Natural killer cell (primary cell): ENCODE data around the gene ZFP37. TPM values are rescaled to one million over a fixed set of nuclear protein-coding genes. Genes with fewer than 3 reads are reported as not detected.

Experiments
- ATAC-seq, 3 donors: fragments of 150-1000 bp in 2 of 3; fragments of 200-7000 bp in 1 of 3; cut with Tn5 transposase; 1 replicate in 1 of 3; 2 replicates in 2 of 3; pipeline ENCODE4 v1.10.0; 2021; ENCODE audit warnings: mild to moderate bottlenecking in 2 of 3, moderate library complexity in 2 of 3
- DNase-seq, 2 donors: peaks; one replicate each; pipeline versions ENCODE4 v3.0.0 to v3.0.0-alpha.2; 2013 to 2021; ENCODE audit warnings: mixed read lengths in 1 of 2
- H3K27ac ChIP-seq: one replicate; pipeline ENCODE4 v1.5.1; 2013; ENCODE audit warnings: mild to moderate bottlenecking, low read length
- H3K27me3 ChIP-seq: one replicate; pipeline ENCODE4 v1.6.1; 2013; ENCODE audit warnings: low read length; ENCODE audit not compliant: control insufficient read depth, insufficient read depth
- H3K36me3 ChIP-seq: one replicate; pipeline ENCODE4 v1.6.1; 2013; ENCODE audit warnings: low read length; ENCODE audit not compliant: control insufficient read depth, insufficient read depth
- H3K4me1 ChIP-seq: one replicate; pipeline ENCODE4 v1.6.1; 2013; ENCODE audit warnings: low read length; ENCODE audit not compliant: control insufficient read depth, insufficient read depth
- H3K4me3 ChIP-seq: one replicate; pipeline ENCODE4 v1.5.1; 2013; ENCODE audit warnings: low read length
- H3K9me3 ChIP-seq: one replicate; pipeline ENCODE4 v1.6.1; 2013; ENCODE audit warnings: low read length; ENCODE audit not compliant: control insufficient read depth, insufficient read depth
- H3K27ac Mint-ChIP-seq, 2 donors: one replicate each; pipeline ENCODE4 v1.8.0; 2022; ENCODE audit warnings: mild to moderate bottlenecking in 2 of 2, mixed read lengths in 2 of 2, moderate library complexity in 1 of 2
- H3K27me3 Mint-ChIP-seq, 2 donors: one replicate each; pipeline ENCODE4 v1.8.0; 2022; ENCODE audit warnings: low read depth in 2 of 2, mixed read lengths in 2 of 2
- H3K36me3 Mint-ChIP-seq: one replicate; pipeline ENCODE4 v1.8.0; 2022; ENCODE audit warnings: mixed read lengths
- H3K4me1 Mint-ChIP-seq, 2 donors: one replicate each; pipeline ENCODE4 v1.8.0; 2022; ENCODE audit warnings: mixed read lengths in 2 of 2
- H3K4me3 Mint-ChIP-seq: one replicate; pipeline ENCODE4 v1.8.0; 2022; ENCODE audit warnings: mild to moderate bottlenecking, moderate library complexity, mixed read lengths
- H3K9me3 Mint-ChIP-seq, 2 donors: one replicate each; pipeline ENCODE4 v1.8.0; 2022; ENCODE audit warnings: mixed read lengths in 2 of 2
- CTCF ChIP-seq: fragments of 200-600 bp; IDR thresholded peaks from one replicate; pipeline ENCODE4 v1.8.0; 2022; ENCODE audit warnings: antibody characterized with exemption
- WGBS: methylation state at CpG from one replicate; pipeline ENCODE4 v1.1.7; 2013; ENCODE audit warnings: missing lambda C conversion rate; ENCODE audit not compliant: insufficient coverage; 5-methylcytosine and 5-hydroxymethylcytosine counted together
- intact Hi-C: fragments of 100-400 bp; cut with micrococcal nuclease; formaldehyde crosslinking; loops from one replicate; pipeline ENCODE4 v1.14.2; 2022
- total RNA-seq, 4 donors: library from RNA; stranded (reverse); fragments of 120-200 nt in 1 of 4; gene quantifications; one replicate each; pipeline versions ENCODE4 v1.2.3 to v1.2.4, GENCODE V29; 2013 to 2022

The ZFP37 gene
- total RNA-seq, 3 donors from 2014 or later (not counting 1 experiment from before 2014, with no cell fraction given): 0.89 to 1.7 (median 1.3) TPM

- Mint-ChIP-seq H3K9me3 (peaks cover 22 to 37% of the 10 kb centered on the region in 2 donors), H3K4me3 (no peak overlapping the region), H3K36me3 (peaks cover 68% of the 10 kb centered on the region), H3K4me1 (no peaks in the 10 kb centered on the region), H3K27me3 (no peaks in the 10 kb centered on the region), H3K27ac (no peak overlapping the region)
- 94% methylated on average over 1 of the region's 4 CpGs for WGBS
- Histone ChIP-seq H3K9me3 (peaks cover 28% of the 10 kb centered on the region), H3K27me3 (no peaks in the 10 kb centered on the region), H3K4me1 (no peaks in the 10 kb centered on the region), H3K4me3 (no peak overlapping the region), H3K27ac (no peak overlapping the region), H3K36me3 (peaks cover 22% of the 10 kb centered on the region)
- DNase-seq (no peak), ATAC-seq (no peak)
- intact Hi-C loops: no loop called here
- no peak for TF ChIP-seq CTCF
Measured at GRCh38 chr9:113042884-113043657, 13.5 kb downstream of the ZFP37 start.

GRCh38 chr9:113026200-113026599, 30.3 kb downstream of the ZFP37 start:
- Histone ChIP-seq H3K9me3 (peaks cover 16% of the 10 kb centered on the region), H3K27ac (no peak overlapping the region), H3K36me3 (no peaks in the 10 kb centered on the region), H3K27me3 (no peaks in the 10 kb centered on the region), H3K4me1 (no peaks in the 10 kb centered on the region), H3K4me3 (no peak overlapping the region)
- Mint-ChIP-seq H3K9me3 (peaks cover 20 to 34% of the 10 kb centered on the region in 2 donors), H3K36me3 (peaks cover 54% of the 10 kb centered on the region), H3K4me1 (no peaks in the 10 kb centered on the region), H3K4me3 (no peak overlapping the region), H3K27me3 (peaks cover 2 to 8% of the 10 kb centered on the region in 2 donors), H3K27ac (no peak overlapping the region)
- DNase-seq (no peak), ATAC-seq (no peak)
- 75% methylated on average over 1 of the region's 1 CpG for WGBS
- no peak for TF ChIP-seq CTCF
- intact Hi-C loops: no loop called here

- Histone ChIP-seq H3K36me3 (no peaks in the 10 kb centered on the region), H3K9me3 (peaks cover 11% of the 10 kb centered on the region), H3K4me3 (no peak overlapping the region), H3K4me1 (no peaks in the 10 kb centered on the region), H3K27ac (no peak overlapping the region), H3K27me3 (peaks cover 3% of the 10 kb centered on the region)
- intact Hi-C loops: no loop called here
- Mint-ChIP-seq H3K9me3 (peaks cover 17 to 30% of the 10 kb centered on the region in 2 donors), H3K27ac (no peak overlapping the region), H3K36me3 (peaks cover 32% of the 10 kb centered on the region), H3K27me3 (peaks cover 5 to 8% of the 10 kb centered on the region in 2 donors), H3K4me3 (no peak overlapping the region), H3K4me1 (no peaks in the 10 kb centered on the region)
- DNase-seq (no peak), ATAC-seq (no peak)
- WGBS: 100% methylated on average over 3 of the region's 3 CpGs
- no peak for TF ChIP-seq CTCF
Measured at GRCh38 chr9:113018247-113018646, 38.3 kb downstream of the ZFP37 start.
